ENCODE results near the gene TRA2A.

DNA sequence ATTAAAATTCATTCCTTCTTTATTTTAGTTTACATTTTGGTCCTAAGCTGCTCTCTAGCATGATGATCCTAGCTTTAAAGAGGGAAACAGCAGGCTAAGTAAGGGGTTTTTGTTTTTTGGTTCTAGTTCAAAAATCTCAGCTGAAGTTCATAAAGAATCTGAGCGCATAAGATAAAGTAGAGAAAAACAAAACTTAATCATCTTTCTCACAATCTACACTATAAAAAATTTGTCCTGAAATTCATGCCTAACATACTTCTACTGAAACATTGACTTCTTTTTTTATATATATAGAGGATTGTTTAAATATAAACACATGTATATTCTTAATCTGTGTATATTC lies 54.7 kb downstream of the TRA2A start:
- TF ChIP-seq CTCF (IDR thresholded peaks at IDR 0.05) (no peak), POLR2A (IDR thresholded peaks at IDR 0.05) (no peak)
